Breast epithelium (tissue), 4 donors: ENCODE data around the gene COL4A2. TPM values are rescaled to one million over a fixed set of nuclear protein-coding genes. Genes with fewer than 3 reads are reported as not detected.

Experiments
- DNase-seq, 2 donors: peaks; one replicate each; pipeline ENCODE4 v3.0.0-alpha.2; 2019; ENCODE audit warnings: low spot score in 2 of 2
- H3K27ac ChIP-seq, 2 donors: fragments of 200-600 bp; sonication (generic) in 1 of 2; one replicate each; pipeline ENCODE4 v1.5.1; 2016 to 2019; ENCODE audit warnings: mild to moderate bottlenecking in 1 of 2
- H3K27me3 ChIP-seq, 2 donors: fragments of 200-600 bp; sonication (generic) in 1 of 2; one replicate each; pipeline versions ENCODE4 v1.5.1 to v1.6.0; 2017 to 2019; ENCODE audit warnings: control low read depth in 1 of 2, mild to moderate bottlenecking in 1 of 2
- H3K36me3 ChIP-seq: fragments of 200-600 bp; one replicate; pipeline ENCODE4 v1.5.1; 2019
- H3K4me1 ChIP-seq, 2 donors: fragments of 200-600 bp; sonication (generic); one replicate each; pipeline ENCODE4 v1.5.1; 2016 to 2019; ENCODE audit warnings: control low read depth in 1 of 2
- H3K4me3 ChIP-seq, 3 donors: fragments of 200-600 bp; sonication (generic); 1 replicate in 2 of 3; 2 replicates in 1 of 3; pipeline ENCODE4 v1.5.1; 2016 to 2019; ENCODE audit warnings: mild to moderate bottlenecking in 3 of 3, moderate library complexity in 2 of 3
- H3K9me3 ChIP-seq, 2 donors: fragments of 200-600 bp; sonication (generic) in 1 of 2; one replicate each; pipeline ENCODE4 v1.5.1; 2016 to 2019; ENCODE audit warnings: control low read depth in 1 of 2
- POLR2A ChIP-seq: fragments of 450-650 bp; IDR thresholded peaks from one replicate; pipeline ENCODE4 v1.6.1; 2016; ENCODE audit warnings: antibody characterized with exemption, mild to moderate bottlenecking, moderate library complexity
- POLR2AphosphoS5 ChIP-seq, 3 donors: sonication (generic); formaldehyde crosslinking; IDR thresholded peaks; one replicate each; pipeline ENCODE4 v1.6.1; 2017; ENCODE audit warnings: antibody characterized with exemption in 3 of 3
- intact Hi-C: fragments of 100-400 bp; cut with DNase I; formaldehyde crosslinking; loops from one replicate; pipeline ENCODE4 v1.15.1; 2023; ENCODE audit warnings: low total_unique reads
- total RNA-seq, 3 donors: library from RNA; depleted of rRNA; stranded (reverse); fragments of >200 nt; gene quantifications; one replicate each; pipeline ENCODE4 v1.1.0, GENCODE V29; 2016
- TF ChIP-seq, protein P1 (sequence below), 3 donors: fragments of 450-650 bp; IDR thresholded peaks; one replicate each; pipeline ENCODE4 v1.5.1; 2016 to 2017; ENCODE audit warnings: antibody characterized with exemption in 3 of 3, mild to moderate bottlenecking in 3 of 3, moderate library complexity in 3 of 3

COL4A2 gene
- total RNA-seq, 3 donors from 2014 or later, result 107 to 841 (median 307) TPM

DNA sequence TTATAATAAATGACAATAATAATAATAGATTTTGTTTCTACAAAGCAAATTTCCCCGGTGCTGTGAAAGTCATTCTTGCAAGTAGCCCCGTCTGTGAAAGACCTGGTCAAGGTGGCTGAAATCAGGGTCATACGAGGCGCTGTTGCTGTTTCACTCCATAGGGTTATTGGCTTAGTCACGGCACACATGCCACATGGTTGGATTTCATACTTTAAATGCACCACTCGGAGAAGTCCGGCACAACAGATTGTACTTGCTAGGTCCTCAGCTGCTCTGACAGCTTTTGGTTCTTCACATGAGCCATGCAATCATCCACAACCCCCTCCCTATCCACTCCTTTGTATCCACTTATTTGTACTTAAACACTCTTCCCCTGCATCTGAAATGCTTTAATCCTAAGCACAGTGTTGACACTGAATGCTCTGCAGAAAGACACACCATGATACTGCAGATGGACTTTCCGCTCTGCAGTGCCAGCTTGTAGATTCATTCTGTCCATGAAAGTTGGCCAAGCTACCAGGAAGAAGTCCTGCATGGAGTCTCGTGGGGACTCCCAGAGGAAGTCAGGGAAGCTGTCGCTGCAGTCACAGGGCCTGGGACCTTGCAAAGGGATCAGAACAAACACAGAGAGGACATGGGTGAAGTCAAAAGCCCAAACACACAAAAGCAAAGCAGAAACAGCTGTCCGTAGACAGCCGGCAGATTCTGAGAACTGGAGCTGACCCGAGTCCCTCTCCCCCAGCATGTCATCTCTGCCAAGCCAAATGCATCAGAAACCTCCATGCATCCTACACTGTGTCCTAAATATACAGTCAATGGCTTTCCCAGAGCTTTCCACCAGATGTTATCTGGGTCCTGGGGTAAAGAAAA lies 124.6 kb downstream of the COL4A2 start:
- no peak overlapping the region for H3K27ac ChIP-seq
- TF ChIP-seq POLR2AphosphoS5 (IDR thresholded peaks at IDR 0.05), result peak in 1 of 3 donors; percentile 23
- TF ChIP-seq, protein P1, sequence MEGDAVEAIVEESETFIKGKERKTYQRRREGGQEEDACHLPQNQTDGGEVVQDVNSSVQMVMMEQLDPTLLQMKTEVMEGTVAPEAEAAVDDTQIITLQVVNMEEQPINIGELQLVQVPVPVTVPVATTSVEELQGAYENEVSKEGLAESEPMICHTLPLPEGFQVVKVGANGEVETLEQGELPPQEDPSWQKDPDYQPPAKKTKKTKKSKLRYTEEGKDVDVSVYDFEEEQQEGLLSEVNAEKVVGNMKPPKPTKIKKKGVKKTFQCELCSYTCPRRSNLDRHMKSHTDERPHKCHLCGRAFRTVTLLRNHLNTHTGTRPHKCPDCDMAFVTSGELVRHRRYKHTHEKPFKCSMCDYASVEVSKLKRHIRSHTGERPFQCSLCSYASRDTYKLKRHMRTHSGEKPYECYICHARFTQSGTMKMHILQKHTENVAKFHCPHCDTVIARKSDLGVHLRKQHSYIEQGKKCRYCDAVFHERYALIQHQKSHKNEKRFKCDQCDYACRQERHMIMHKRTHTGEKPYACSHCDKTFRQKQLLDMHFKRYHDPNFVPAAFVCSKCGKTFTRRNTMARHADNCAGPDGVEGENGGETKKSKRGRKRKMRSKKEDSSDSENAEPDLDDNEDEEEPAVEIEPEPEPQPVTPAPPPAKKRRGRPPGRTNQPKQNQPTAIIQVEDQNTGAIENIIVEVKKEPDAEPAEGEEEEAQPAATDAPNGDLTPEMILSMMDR (IDR thresholded peaks at IDR 0.05), result no peak
- no peak overlapping the region for H3K4me3 ChIP-seq
- peak in 1 of 2 donors; percentile 12 for DNase-seq
- no peaks in the 10 kb centered on the region for H3K9me3 ChIP-seq
- H3K4me1 ChIP-seq, result no peaks in the 10 kb centered on the region
- intact Hi-C loops, result no loop called here
- H3K36me3 ChIP-seq, result no peaks in the 10 kb centered on the region
- H3K27me3 ChIP-seq, result no peaks in the 10 kb centered on the region

- no peaks in the 10 kb centered on the region for H3K4me1 ChIP-seq
- TF ChIP-seq, protein P1 (IDR thresholded peaks at IDR 0.05), result no peak
- TF ChIP-seq POLR2AphosphoS5 (IDR thresholded peaks at IDR 0.05), result no peak
- no peak for TF ChIP-seq POLR2A
- peak overlapping the region in 1 of 2 donors; percentile 35 for H3K27ac ChIP-seq
- no peaks in the 10 kb centered on the region for H3K9me3 ChIP-seq
- intact Hi-C loops, result no loop called here
- no peak overlapping the region for H3K4me3 ChIP-seq
- H3K27me3 ChIP-seq, result no peaks in the 10 kb centered on the region
- no peaks in the 10 kb centered on the region for H3K36me3 ChIP-seq
- no peak for DNase-seq
Measured at GRCh38 chr13:110432522-110432921, 125.4 kb downstream of the COL4A2 start.

DNA sequence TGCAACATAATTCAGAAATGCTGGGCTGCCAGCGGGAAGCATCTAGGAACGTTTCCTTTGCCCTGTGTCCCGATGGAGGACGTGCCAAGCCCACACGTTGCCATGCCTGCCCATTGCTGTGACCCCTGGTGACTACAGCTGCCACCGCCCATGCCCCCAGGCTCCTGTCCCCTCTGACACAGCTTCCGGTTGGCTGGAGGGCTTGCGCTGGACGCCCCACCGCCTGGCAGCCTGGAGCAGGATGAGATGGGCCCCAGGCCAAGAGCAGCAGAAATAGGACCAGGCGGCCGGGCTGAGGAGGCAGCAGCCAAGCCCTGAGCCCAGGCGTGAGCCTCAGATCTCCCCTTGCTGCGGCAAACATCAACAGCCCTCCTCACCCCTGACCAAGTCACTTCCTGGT lies 125.9 kb downstream of the COL4A2 start:
- no peaks in the 10 kb centered on the region for H3K4me1 ChIP-seq
- H3K9me3 ChIP-seq, result no peaks in the 10 kb centered on the region
- H3K27ac ChIP-seq, result peak overlapping the region in 1 of 2 donors; percentile 35
- no peak overlapping the region for H3K4me3 ChIP-seq
- intact Hi-C loops, result no loop called here
- no peak for DNase-seq
- no peaks in the 10 kb centered on the region for H3K36me3 ChIP-seq
- TF ChIP-seq POLR2A (no peak), POLR2AphosphoS5 (IDR thresholded peaks at IDR 0.05) (peak in 1 of 3 donors; percentile 44)
- TF ChIP-seq, protein P1 (IDR thresholded peaks at IDR 0.05), result no peak
- no peaks in the 10 kb centered on the region for H3K27me3 ChIP-seq

DNA sequence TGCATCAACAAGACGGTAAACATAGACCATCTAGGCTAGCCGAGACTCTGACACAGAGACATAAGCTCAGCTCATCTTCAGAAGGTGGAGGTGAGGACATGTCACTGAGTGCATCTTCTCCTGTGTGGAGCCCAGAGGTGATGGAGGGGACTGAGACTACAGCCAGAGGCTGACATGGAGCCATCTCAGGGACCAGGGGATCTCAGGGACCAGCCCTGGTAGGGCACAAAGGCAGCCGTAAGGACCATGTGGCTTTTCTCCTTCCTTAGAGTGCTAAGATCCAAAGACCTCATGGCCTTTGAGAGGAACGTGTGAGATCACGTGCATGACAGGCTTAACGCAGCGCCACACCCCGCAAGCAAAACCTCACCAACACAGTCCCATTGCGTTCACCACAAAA lies 127.5 kb downstream of the COL4A2 start:
- no peak overlapping the region for H3K27ac ChIP-seq
- no peaks in the 10 kb centered on the region for H3K4me1 ChIP-seq
- no peaks in the 10 kb centered on the region for H3K9me3 ChIP-seq
- H3K27me3 ChIP-seq, result no peaks in the 10 kb centered on the region
- intact Hi-C loops, result no loop called here
- no peaks in the 10 kb centered on the region for H3K36me3 ChIP-seq
- TF ChIP-seq POLR2AphosphoS5 (IDR thresholded peaks at IDR 0.05), result no peak
- TF ChIP-seq, protein P1 (IDR thresholded peaks at IDR 0.05), result no peak
- TF ChIP-seq POLR2A, result no peak
- no peak for DNase-seq
- no peak overlapping the region for H3K4me3 ChIP-seq

DNA sequence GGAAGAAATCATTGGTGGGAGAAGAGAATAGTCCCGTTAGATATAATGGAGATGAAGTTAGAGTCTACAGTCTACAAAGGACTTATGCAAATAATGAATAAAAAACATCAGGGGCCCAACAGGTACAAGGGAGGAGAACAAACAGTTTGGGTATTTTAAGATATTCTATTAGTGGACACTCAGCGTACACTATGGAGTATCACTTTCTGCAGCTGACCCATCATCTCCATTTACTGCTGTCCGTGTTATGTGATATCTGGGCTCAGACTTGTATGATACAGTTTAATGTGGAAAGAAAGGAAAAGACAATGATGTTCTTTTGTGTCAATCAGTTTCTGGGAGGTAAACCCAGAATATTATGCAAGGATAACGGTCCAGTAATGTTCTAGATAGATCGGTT lies 128.2 kb downstream of the COL4A2 start:
- H3K36me3 ChIP-seq, result no peaks in the 10 kb centered on the region
- no peak overlapping the region for H3K27ac ChIP-seq
- TF ChIP-seq POLR2AphosphoS5 (IDR thresholded peaks at IDR 0.05) (no peak), POLR2A (no peak)
- TF ChIP-seq, protein P1 (IDR thresholded peaks at IDR 0.05), result no peak
- H3K27me3 ChIP-seq, result no peaks in the 10 kb centered on the region
- no peaks in the 10 kb centered on the region for H3K4me1 ChIP-seq
- intact Hi-C loops, result no loop called here
- no peaks in the 10 kb centered on the region for H3K9me3 ChIP-seq
- DNase-seq, result no peak
- H3K4me3 ChIP-seq, result no peak overlapping the region
